Fibroblast of pulmonary artery (primary cell): Measurements from ENCODE around the gene PTPRG.

Experiments used
- DNase-seq: peaks from one replicate; pipeline ENCODE4 v3.0.0-alpha.2; 2010; ENCODE audit warnings: low read depth
- H3K4me3 ChIP-seq: replicated peaks from 2 replicates; pipeline ENCODE4 v1.5.1; 2011; ENCODE audit warnings: low read depth, mild to moderate bottlenecking, control low read depth, low read length, moderate library complexity
- TF ChIP-seq, protein P1 (sequence below): IDR thresholded peaks from 2 replicates; pipeline ENCODE4 v1.5.1; 2011; ENCODE audit warnings: mild to moderate bottlenecking, control low read depth, low read length, inconsistent platforms; ENCODE audit errors: missing control alignments

The PTPRG gene

DNA sequence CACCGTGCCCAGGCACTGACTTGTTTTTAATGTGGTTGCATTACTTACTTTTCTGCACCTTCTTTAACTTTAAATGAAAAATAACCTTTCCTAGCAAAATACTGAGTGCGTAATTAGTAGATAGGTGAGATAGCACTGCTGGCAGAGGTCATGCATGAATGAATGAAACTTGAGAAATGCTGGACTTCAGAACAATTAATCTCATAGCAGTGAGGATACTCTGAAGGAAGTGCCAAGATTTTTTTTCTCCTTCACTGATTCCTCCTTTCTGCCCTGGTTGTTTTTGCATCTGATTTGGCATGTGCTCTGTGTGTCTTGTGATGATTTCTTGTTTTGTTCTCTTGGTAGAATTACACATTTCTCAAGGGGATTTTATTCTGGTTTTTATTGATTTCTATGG lies 378.9 kb downstream of the PTPRG start:
- H3K4me3 ChIP-seq = no peak overlapping the region
- DNase-seq = no peak
- TF ChIP-seq, protein P1, sequence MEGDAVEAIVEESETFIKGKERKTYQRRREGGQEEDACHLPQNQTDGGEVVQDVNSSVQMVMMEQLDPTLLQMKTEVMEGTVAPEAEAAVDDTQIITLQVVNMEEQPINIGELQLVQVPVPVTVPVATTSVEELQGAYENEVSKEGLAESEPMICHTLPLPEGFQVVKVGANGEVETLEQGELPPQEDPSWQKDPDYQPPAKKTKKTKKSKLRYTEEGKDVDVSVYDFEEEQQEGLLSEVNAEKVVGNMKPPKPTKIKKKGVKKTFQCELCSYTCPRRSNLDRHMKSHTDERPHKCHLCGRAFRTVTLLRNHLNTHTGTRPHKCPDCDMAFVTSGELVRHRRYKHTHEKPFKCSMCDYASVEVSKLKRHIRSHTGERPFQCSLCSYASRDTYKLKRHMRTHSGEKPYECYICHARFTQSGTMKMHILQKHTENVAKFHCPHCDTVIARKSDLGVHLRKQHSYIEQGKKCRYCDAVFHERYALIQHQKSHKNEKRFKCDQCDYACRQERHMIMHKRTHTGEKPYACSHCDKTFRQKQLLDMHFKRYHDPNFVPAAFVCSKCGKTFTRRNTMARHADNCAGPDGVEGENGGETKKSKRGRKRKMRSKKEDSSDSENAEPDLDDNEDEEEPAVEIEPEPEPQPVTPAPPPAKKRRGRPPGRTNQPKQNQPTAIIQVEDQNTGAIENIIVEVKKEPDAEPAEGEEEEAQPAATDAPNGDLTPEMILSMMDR = no peak

- TF ChIP-seq, protein P1 = no peak
- no peak overlapping the region for H3K4me3 ChIP-seq
- DNase-seq = no peak
Measured at GRCh38 chr3:61943975-61944374, 382.6 kb downstream of the PTPRG start.

DNA sequence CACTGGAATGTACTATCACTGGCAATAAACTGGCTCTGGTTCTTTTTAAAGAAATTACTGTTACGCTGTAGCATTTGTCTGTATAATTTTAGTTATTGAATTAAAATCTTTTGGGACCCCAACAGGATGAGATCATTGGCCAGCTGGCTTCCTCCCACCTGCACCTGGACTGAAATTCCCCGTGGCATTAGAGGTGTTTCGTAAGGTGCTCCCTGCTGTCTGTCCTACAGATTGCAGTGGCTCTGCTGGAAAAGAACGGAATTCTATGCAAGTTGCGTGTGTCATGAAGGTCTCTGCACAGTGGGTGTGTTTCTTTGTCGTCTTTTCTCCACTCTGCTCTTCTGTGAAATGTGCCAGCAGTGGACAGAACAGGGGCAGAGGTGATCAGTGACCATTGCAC lies 383.4 kb downstream of the PTPRG start:
- DNase-seq = no peak
- TF ChIP-seq, protein P1 = no peak
- no peak overlapping the region for H3K4me3 ChIP-seq

DNA sequence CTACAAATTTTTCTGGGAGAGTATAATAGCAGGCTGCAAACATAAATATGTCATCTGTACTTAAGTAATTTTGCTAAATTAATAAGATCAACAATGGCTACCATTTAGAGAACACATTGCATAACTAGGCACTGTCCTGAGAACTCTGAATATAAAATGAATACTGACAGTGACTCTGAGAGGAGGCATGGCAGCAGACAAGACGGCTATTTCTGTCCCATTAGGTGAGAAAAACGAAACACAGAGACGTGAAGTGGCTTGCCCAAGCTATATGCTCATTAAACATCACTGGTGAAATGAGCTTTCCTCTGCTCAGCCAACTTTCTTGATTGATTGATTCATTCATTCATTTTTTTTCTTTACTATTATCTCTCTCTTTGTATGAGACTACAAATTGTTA lies 384.3 kb downstream of the PTPRG start:
- TF ChIP-seq, protein P1 = no peak
- no peak overlapping the region for H3K4me3 ChIP-seq
- no peak for DNase-seq

DNA sequence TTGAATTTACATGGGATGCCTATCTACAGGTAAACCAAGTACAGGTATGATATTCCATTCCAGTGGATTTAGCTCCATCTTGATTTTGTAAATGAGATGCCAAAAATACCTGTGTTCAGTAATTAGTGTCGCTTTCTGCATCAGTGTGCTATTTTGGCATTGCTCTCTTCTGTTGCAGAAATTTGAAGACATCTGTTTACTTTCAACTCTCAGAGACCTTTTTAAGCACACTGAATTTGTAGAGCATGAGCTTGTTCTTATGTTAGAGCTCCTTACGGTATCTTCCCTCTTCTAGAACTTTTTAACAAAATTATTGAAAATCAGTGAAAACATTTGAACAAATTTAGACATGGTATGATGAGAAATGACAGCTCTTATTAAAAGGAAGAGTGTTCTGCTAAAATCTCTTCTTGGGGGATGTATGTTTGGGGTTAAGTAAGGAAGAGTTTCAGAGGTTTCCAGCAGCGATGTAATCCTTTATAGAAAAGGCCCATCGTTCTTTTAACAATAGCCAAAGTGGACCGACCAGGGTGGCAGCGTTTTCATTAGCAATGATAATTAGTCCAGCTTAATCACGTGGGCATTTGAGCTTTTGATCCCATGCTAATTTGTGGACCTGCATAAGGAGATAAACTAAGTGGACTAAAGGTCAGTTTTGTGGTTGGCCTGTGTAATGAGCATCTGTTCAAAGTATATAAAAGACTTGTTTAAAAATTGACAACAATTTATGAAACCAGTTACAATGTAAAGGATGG lies 385.4 kb downstream of the PTPRG start:
- no peak overlapping the region for H3K4me3 ChIP-seq
- no peak for DNase-seq
- TF ChIP-seq, protein P1 = no peak

DNA sequence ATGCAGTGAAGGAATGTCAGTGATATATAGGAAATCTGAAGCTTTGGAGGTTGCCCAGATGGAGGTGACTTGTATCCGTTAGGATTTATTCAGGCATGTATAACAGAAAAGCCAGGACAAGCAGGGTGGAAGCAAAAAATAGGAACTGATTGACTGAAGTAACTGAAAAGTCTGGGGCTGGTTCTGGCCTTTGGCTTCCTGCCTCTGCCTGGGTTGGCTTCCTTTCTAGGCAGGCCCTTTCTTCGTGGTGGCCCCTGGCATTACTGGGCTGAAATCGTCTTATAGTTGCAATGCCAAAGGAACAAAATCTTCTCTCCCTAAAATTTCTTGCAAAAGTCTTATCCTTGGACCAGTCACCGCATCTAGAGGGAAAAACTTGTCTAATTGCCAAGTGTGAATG lies 386.1 kb downstream of the PTPRG start:
- no peak for DNase-seq
- TF ChIP-seq, protein P1 = no peak

More for the DNA sequence above, 386.1 kb downstream of the PTPRG start:
- H3K4me3 ChIP-seq = no peak overlapping the region
